ENCODE measurements around the gene SEMA5A.

SEMA5A gene

DNA sequence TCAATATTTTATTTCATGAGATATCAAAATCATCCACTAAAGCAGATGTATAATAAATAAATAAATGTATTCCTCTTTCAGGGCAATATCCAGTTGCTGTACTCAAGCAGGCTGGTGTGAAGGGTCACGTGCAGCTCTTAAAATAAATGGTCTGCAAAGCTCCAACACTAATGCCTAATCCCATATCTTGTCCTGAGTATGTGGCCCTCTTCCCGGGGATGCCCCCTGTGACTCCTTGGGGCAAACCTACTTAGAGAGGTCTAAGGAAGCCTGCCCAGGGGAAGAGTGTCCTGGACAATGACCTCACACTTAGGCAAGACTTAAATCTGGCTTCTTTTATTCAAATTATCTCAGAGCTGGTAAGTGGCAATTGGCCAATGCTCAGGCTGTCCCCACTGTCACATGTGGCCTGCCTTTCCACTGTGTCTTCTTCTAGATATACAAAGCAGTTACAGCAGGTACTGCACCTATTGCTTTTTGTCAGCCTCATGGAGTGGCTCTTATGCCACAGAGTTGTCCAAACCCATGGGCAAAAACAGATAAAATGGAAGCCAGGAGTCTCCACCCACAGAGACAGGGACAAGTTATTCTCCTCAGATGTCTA is 55.3 kb downstream of the SEMA5A start:
- H3K9me3 Mint-ChIP-seq: no peaks in the 10 kb centered on the region
- no peaks in the 10 kb centered on the region for H3K27me3 Mint-ChIP-seq
- H3K4me3 Mint-ChIP-seq: no peak overlapping the region
- no peaks in the 10 kb centered on the region for H3K36me3 Mint-ChIP-seq (ENCODE audit: low read depth)
- H3K4me1 Mint-ChIP-seq (ENCODE audit: low read depth): no peaks in the 10 kb centered on the region
- intact Hi-C loops (cut with micrococcal nuclease): no loop called here
- no peak overlapping the region for H3K27ac Mint-ChIP-seq

- Mint-ChIP-seq H3K4me3 (no peak overlapping the region), H3K36me3 (ENCODE audit: low read depth) (no peaks in the 10 kb centered on the region), H3K27me3 (no peaks in the 10 kb centered on the region), H3K27ac (no peak overlapping the region), H3K9me3 (peaks cover 24% of the 10 kb centered on the region), H3K4me1 (ENCODE audit: low read depth) (no peaks in the 10 kb centered on the region)
- intact Hi-C loops (cut with micrococcal nuclease): no loop called here
Observed at GRCh38 chr5:9483779-9484178, 62.1 kb downstream of the SEMA5A start.

- H3K27ac Mint-ChIP-seq: no peak overlapping the region
- H3K4me3 Mint-ChIP-seq: no peak overlapping the region
- intact Hi-C loops (cut with micrococcal nuclease): no loop called here
- H3K9me3 Mint-ChIP-seq: peaks cover 29% of the 10 kb centered on the region
- no peaks in the 10 kb centered on the region for H3K36me3 Mint-ChIP-seq (ENCODE audit: low read depth)
- no peaks in the 10 kb centered on the region for H3K27me3 Mint-ChIP-seq
- H3K4me1 Mint-ChIP-seq (ENCODE audit: low read depth): no peaks in the 10 kb centered on the region
Observed at GRCh38 chr5:9483243-9483642, 62.6 kb downstream of the SEMA5A start.

GRCh38 chr5:9482381-9482780 is 63.5 kb downstream of the SEMA5A start:
- Mint-ChIP-seq H3K4me1 (ENCODE audit: low read depth) (no peaks in the 10 kb centered on the region), H3K4me3 (no peak overlapping the region), H3K27me3 (no peaks in the 10 kb centered on the region), H3K9me3 (peaks cover 38% of the 10 kb centered on the region), H3K36me3 (ENCODE audit: low read depth) (no peaks in the 10 kb centered on the region), H3K27ac (no peak overlapping the region)
- intact Hi-C loops (cut with micrococcal nuclease): no loop called here

GRCh38 chr5:9480499-9480898 is 65.4 kb downstream of the SEMA5A start:
- no peaks in the 10 kb centered on the region for H3K36me3 Mint-ChIP-seq (ENCODE audit: low read depth)
- H3K27ac Mint-ChIP-seq: no peak overlapping the region
- no peaks in the 10 kb centered on the region for H3K4me1 Mint-ChIP-seq (ENCODE audit: low read depth)
- no peak overlapping the region for H3K4me3 Mint-ChIP-seq
- H3K9me3 Mint-ChIP-seq: peaks cover 48% of the 10 kb centered on the region
- no peaks in the 10 kb centered on the region for H3K27me3 Mint-ChIP-seq
- intact Hi-C loops (cut with micrococcal nuclease): no loop called here

DNA sequence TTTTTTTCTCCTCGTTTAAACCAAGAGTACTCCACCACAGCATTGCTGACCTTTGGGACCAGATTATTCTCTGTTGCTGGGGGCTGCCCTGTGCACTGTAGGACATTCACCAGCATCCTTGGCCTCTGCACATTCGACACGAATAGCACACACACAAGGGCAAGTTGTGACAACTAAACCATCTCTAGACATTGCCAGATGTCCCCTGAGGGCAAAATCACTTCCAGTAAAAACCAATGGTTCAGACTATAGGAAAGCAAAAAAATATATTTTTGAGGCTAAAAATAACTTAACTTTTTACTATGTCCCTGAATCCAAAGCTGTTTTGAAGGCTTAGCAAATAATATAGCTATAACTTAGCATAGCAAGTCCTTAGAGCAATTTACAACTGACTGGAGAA is 65.9 kb downstream of the SEMA5A start:
- Mint-ChIP-seq H3K4me1 (ENCODE audit: low read depth) (no peaks in the 10 kb centered on the region), H3K9me3 (peaks cover 53% of the 10 kb centered on the region), H3K4me3 (no peak overlapping the region), H3K27me3 (no peaks in the 10 kb centered on the region), H3K27ac (no peak overlapping the region), H3K36me3 (ENCODE audit: low read depth) (no peaks in the 10 kb centered on the region)
- intact Hi-C loops (cut with micrococcal nuclease): no loop called here

DNA sequence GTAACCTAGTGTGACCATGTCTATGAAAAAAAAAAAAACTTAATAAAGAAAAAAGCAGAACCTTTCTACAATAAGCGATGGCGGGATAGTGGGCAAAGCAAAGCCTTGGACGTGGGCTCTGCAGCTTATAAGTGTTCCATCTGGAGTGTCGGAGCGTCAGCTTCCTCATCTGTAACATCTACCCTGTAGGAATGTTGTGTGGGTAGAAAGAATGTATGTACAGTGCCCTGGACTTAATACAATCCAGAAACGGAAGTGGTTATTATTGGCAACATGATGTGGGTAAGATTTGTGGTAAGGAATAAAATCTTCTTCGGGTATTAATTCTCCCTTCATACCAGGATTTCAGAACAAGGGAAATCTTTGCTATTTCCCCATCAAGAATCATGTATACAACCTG is 66.5 kb downstream of the SEMA5A start:
- Mint-ChIP-seq H3K9me3 (peaks cover 59% of the 10 kb centered on the region), H3K36me3 (ENCODE audit: low read depth) (no peaks in the 10 kb centered on the region), H3K27ac (no peak overlapping the region), H3K27me3 (no peaks in the 10 kb centered on the region), H3K4me1 (ENCODE audit: low read depth) (no peaks in the 10 kb centered on the region), H3K4me3 (no peak overlapping the region)
- intact Hi-C loops (cut with micrococcal nuclease): no loop called here

GRCh38 chr5:9477537-9477936 is 68.3 kb downstream of the SEMA5A start:
- Mint-ChIP-seq H3K36me3 (ENCODE audit: low read depth) (no peaks in the 10 kb centered on the region), H3K4me3 (no peak overlapping the region), H3K9me3 (peaks cover 68% of the 10 kb centered on the region), H3K4me1 (ENCODE audit: low read depth) (no peaks in the 10 kb centered on the region), H3K27me3 (no peaks in the 10 kb centered on the region), H3K27ac (no peak overlapping the region)
- intact Hi-C loops (cut with micrococcal nuclease): no loop called here

DNA sequence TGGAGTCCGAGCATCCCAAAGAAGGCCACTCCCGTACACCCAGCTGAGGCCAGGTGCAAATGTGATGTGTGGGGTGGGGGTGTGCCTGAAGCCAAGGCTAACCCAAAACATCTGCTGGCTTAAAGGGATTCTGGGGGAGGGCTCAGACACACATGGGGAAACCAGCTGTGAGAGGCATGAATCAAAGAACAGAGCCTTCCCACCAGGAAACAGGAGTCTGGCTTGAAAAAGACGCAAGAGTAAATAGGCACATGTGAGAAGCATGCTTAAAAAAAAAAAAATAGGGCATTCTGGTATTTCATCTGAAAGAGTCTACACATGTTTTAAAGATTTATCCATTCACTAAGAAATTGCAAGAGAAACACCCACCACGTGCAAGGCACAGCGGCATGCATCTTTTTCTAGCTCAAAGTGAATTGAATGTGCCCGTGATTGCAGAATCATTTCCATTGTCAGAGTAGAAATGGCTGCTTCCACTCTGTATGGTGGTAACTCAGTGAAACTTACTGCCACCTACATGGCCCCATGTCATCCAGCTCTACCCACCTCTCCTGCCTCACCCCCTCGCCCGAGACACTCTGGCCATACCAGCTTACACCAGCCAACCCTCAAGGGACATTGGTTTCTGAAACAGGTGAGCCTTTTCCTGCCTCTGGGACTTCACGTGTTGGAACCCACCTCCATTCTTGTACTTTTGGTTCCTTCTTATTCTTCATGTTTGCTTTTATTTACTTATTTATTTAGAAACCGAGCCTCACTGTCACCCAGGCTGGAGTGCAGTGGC is 71.5 kb downstream of the SEMA5A start:
- H3K4me1 Mint-ChIP-seq (ENCODE audit: low read depth): no peaks in the 10 kb centered on the region
- peaks cover 56% of the 10 kb centered on the region for H3K9me3 Mint-ChIP-seq
- H3K27ac Mint-ChIP-seq: no peak overlapping the region
- no peaks in the 10 kb centered on the region for H3K36me3 Mint-ChIP-seq (ENCODE audit: low read depth)
- H3K27me3 Mint-ChIP-seq: no peaks in the 10 kb centered on the region
- intact Hi-C loops (cut with micrococcal nuclease): no loop called here
- no peak overlapping the region for H3K4me3 Mint-ChIP-seq

- H3K27ac Mint-ChIP-seq: no peak overlapping the region
Observed at GRCh38 chr5:9473624-9474023, 72.3 kb downstream of the SEMA5A start.

GRCh38 chr5:9470410-9470809 is 75.5 kb downstream of the SEMA5A start:
- intact Hi-C loops (cut with micrococcal nuclease): no loop called here
- H3K9me3 Mint-ChIP-seq: peaks cover 25% of the 10 kb centered on the region
- H3K4me1 Mint-ChIP-seq (ENCODE audit: low read depth): no peaks in the 10 kb centered on the region
- H3K36me3 Mint-ChIP-seq (ENCODE audit: low read depth): no peaks in the 10 kb centered on the region
- H3K27me3 Mint-ChIP-seq: no peaks in the 10 kb centered on the region
- no peak overlapping the region for H3K4me3 Mint-ChIP-seq
- no peak overlapping the region for H3K27ac Mint-ChIP-seq

More at GRCh38 chr5:9473624-9474023, 72.3 kb downstream of the SEMA5A start:
- intact Hi-C loops (cut with micrococcal nuclease): no loop called here
- Mint-ChIP-seq H3K4me1 (ENCODE audit: low read depth) (no peaks in the 10 kb centered on the region), H3K4me3 (no peak overlapping the region), H3K36me3 (ENCODE audit: low read depth) (no peaks in the 10 kb centered on the region), H3K9me3 (peaks cover 49% of the 10 kb centered on the region), H3K27me3 (no peaks in the 10 kb centered on the region)

- Mint-ChIP-seq H3K9me3 (peaks cover 7% of the 10 kb centered on the region), H3K27ac (no peak overlapping the region), H3K36me3 (ENCODE audit: low read depth) (no peaks in the 10 kb centered on the region), H3K4me1 (ENCODE audit: low read depth) (no peaks in the 10 kb centered on the region), H3K27me3 (no peaks in the 10 kb centered on the region), H3K4me3 (no peak overlapping the region)
- intact Hi-C loops (cut with micrococcal nuclease): no loop called here
Observed at GRCh38 chr5:9468060-9468388, 77.9 kb downstream of the SEMA5A start.

GRCh38 chr5:9467199-9468059 is 78.4 kb downstream of the SEMA5A start:
- Mint-ChIP-seq H3K27me3 (no peaks in the 10 kb centered on the region), H3K27ac (no peak overlapping the region), H3K36me3 (ENCODE audit: low read depth) (no peaks in the 10 kb centered on the region), H3K4me3 (no peak overlapping the region), H3K9me3 (peaks cover 13% of the 10 kb centered on the region), H3K4me1 (ENCODE audit: low read depth) (no peaks in the 10 kb centered on the region)
- intact Hi-C loops (cut with micrococcal nuclease): no loop called here

DNA sequence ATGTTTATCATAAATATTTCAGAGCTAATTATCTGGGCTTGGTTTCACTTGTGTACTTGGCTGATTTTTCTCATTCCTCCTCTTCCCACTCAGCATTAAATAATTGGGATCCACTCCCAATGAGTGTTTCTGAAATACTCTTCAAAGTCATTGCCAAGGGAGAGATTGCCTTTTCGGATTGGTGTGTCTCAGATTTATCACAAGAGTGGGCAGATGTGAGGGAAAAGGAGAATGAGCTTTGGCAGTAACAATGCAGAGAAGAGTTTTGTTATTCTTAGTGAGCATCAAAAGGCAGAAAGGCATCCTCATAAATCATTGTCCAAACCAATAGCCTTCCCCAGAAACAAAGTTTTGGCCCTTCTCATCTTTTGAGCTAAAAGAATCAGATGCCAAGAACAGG is 79.2 kb downstream of the SEMA5A start:
- Mint-ChIP-seq H3K36me3 (ENCODE audit: low read depth) (no peaks in the 10 kb centered on the region), H3K4me1 (ENCODE audit: low read depth) (no peaks in the 10 kb centered on the region), H3K27ac (no peak overlapping the region), H3K27me3 (no peaks in the 10 kb centered on the region), H3K9me3 (peaks cover 20% of the 10 kb centered on the region), H3K4me3 (no peak overlapping the region)
- intact Hi-C loops (cut with micrococcal nuclease): no loop called here

Measured in dendritic cell treated with granulocyte-macrophage colony-stimulating factor and Interleukin-4, amounts not matched to agents 40 ng/mL and 50 ng/mL, for 4 days (primary cell).